ENCODE results near the gene PDYN.
A peak's percentile ranks its signal among the peaks of the same experiment; 100 is the strongest.

Gene PDYN

DNA sequence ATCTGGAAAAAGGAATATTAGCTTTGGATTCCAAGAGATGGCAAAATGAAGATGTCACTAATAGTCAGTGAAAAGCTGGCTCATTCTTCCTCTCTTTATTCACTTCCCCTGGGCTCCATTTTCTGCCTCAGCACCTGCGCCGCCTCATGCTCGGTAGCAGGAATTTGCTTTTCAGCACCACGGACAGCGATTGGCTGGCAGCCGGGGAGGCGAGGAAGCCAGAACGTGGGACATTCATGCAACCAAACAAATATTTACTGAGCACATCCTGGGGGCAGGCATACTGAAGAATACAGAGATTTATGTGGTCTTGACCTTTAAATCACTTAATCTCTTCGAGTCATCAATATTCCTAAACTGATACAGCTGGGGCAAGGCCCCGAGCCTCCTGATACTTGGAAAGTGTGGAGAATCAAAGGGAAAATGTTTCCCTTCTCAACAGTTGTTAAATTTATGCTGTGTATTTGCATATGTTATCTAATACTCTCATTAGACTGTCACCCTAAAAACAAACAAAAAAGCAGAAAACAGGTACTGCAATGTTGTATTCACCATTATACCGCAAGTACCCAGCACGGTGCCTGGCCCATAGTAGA is 12.1 kb upstream of the PDYN start:
- H3K4me2 ChIP-seq (ENCODE audit: low read length) = no peak overlapping the region
- H3K79me1 ChIP-seq (ENCODE audit: low read length) = no peaks in the 10 kb centered on the region
- H3K27ac ChIP-seq (ENCODE audit: low read depth, low read length) = no peak overlapping the region
- H3K9me3 ChIP-seq (ENCODE audit: insufficient read depth, low read depth, low read length) = no peaks in the 10 kb centered on the region
- H4K8ac ChIP-seq (ENCODE audit: low read depth, low read length) = no peak overlapping the region
- no peak overlapping the region for H4K91ac ChIP-seq (ENCODE audit: low read depth, low read length)
- no peak overlapping the region for H3K18ac ChIP-seq (ENCODE audit: low read length)
- no peaks in the 10 kb centered on the region for H3K79me2 ChIP-seq (ENCODE audit: control insufficient read depth, insufficient read depth, low read length, poor library complexity)
- DNase-seq = peak; percentile 59 to 88
- H2BK12ac ChIP-seq (ENCODE audit: low read length) = no peak overlapping the region
- H2BK5ac ChIP-seq (ENCODE audit: low read depth, low read length, poor library complexity) = no peak overlapping the region
- H3K23ac ChIP-seq (ENCODE audit: low read length) = no peak overlapping the region
- no peak overlapping the region for H3K4me3 ChIP-seq (ENCODE audit: low read depth, low read length)
- no peak overlapping the region for H4K12ac ChIP-seq (ENCODE audit: low read depth, low read length)
- no peak overlapping the region for H3K14ac ChIP-seq (ENCODE audit: low read length)
- no peak overlapping the region for H2BK120ac ChIP-seq (ENCODE audit: insufficient read depth, low read length, poor library complexity)
- no peaks in the 10 kb centered on the region for H3K27me3 ChIP-seq (ENCODE audit: insufficient read depth, low read length)
- H3K36me3 ChIP-seq (ENCODE audit: control insufficient read depth in 1 of 2, insufficient read depth in 2 of 2, low read length in 2 of 2) = no peaks in the 10 kb centered on the region
- H3K4ac ChIP-seq (ENCODE audit: low read depth, low read length) = no peak overlapping the region
- no CpG with 5 or more reads among the region's 12 CpGs for WGBS (ENCODE audit: extremely low coverage, insufficient coverage, insufficient read length)
- H2AK5ac ChIP-seq (ENCODE audit: low read length) = no peak overlapping the region
- no peak overlapping the region for H2AFZ ChIP-seq (ENCODE audit: insufficient read depth, low read length, poor library complexity)
- no peaks in the 10 kb centered on the region for H3K4me1 ChIP-seq (ENCODE audit: control insufficient read depth in 1 of 2, insufficient read depth in 2 of 2, low read length in 2 of 2)
- H3K9ac ChIP-seq (ENCODE audit: low read length) = no peak overlapping the region

- H2BK120ac ChIP-seq (ENCODE audit: insufficient read depth, low read length, poor library complexity) = no peak overlapping the region
- no peaks in the 10 kb centered on the region for H3K79me1 ChIP-seq (ENCODE audit: low read length)
- H3K9ac ChIP-seq (ENCODE audit: low read length) = no peak overlapping the region
- no peaks in the 10 kb centered on the region for H3K79me2 ChIP-seq (ENCODE audit: control insufficient read depth, insufficient read depth, low read length, poor library complexity)
- no peak overlapping the region for H3K18ac ChIP-seq (ENCODE audit: low read length)
- H3K14ac ChIP-seq (ENCODE audit: low read length) = no peak overlapping the region
- no peak overlapping the region for H2AFZ ChIP-seq (ENCODE audit: insufficient read depth, low read length, poor library complexity)
- DNase-seq = peak in 1 of 2 donors; percentile 14
- no peak overlapping the region for H4K12ac ChIP-seq (ENCODE audit: low read depth, low read length)
- WGBS (ENCODE audit: extremely low coverage, insufficient coverage, insufficient read length) = no CpG with 5 or more reads among the region's 1 CpG
- no peak overlapping the region for H2BK12ac ChIP-seq (ENCODE audit: low read length)
- no peak overlapping the region for H2AK5ac ChIP-seq (ENCODE audit: low read length)
- no peak overlapping the region for H3K4me3 ChIP-seq (ENCODE audit: low read depth, low read length)
- H3K36me3 ChIP-seq (ENCODE audit: control insufficient read depth in 1 of 2, insufficient read depth in 2 of 2, low read length in 2 of 2) = no peaks in the 10 kb centered on the region
- H3K4me1 ChIP-seq (ENCODE audit: control insufficient read depth in 1 of 2, insufficient read depth in 2 of 2, low read length in 2 of 2) = no peaks in the 10 kb centered on the region
- H4K8ac ChIP-seq (ENCODE audit: low read depth, low read length) = no peak overlapping the region
- H2BK5ac ChIP-seq (ENCODE audit: low read depth, low read length, poor library complexity) = no peak overlapping the region
- no peak overlapping the region for H3K27ac ChIP-seq (ENCODE audit: low read depth, low read length)
- no peaks in the 10 kb centered on the region for H3K9me3 ChIP-seq (ENCODE audit: insufficient read depth, low read depth, low read length)
- no peaks in the 10 kb centered on the region for H3K27me3 ChIP-seq (ENCODE audit: insufficient read depth, low read length)
- no peak overlapping the region for H4K91ac ChIP-seq (ENCODE audit: low read depth, low read length)
- H3K4ac ChIP-seq (ENCODE audit: low read depth, low read length) = no peak overlapping the region
- H3K4me2 ChIP-seq (ENCODE audit: low read length) = no peak overlapping the region
- H3K23ac ChIP-seq (ENCODE audit: low read length) = no peak overlapping the region
These were observed 11.5 kb upstream of the PDYN start for GRCh38 chr20:2005359-2005758.

- no peak overlapping the region for H2BK12ac ChIP-seq (ENCODE audit: low read length)
- H3K79me2 ChIP-seq (ENCODE audit: control insufficient read depth, insufficient read depth, low read length, poor library complexity) = no peaks in the 10 kb centered on the region
- H3K9ac ChIP-seq (ENCODE audit: low read length) = no peak overlapping the region
- H3K9me3 ChIP-seq (ENCODE audit: insufficient read depth, low read depth, low read length) = no peaks in the 10 kb centered on the region
- no peaks in the 10 kb centered on the region for H3K79me1 ChIP-seq (ENCODE audit: low read length)
- H4K8ac ChIP-seq (ENCODE audit: low read depth, low read length) = no peak overlapping the region
- no peak overlapping the region for H2BK120ac ChIP-seq (ENCODE audit: insufficient read depth, low read length, poor library complexity)
- DNase-seq = no peak
- H3K4ac ChIP-seq (ENCODE audit: low read depth, low read length) = no peak overlapping the region
- H3K18ac ChIP-seq (ENCODE audit: low read length) = no peak overlapping the region
- no peak overlapping the region for H4K91ac ChIP-seq (ENCODE audit: low read depth, low read length)
- no peaks in the 10 kb centered on the region for H3K27me3 ChIP-seq (ENCODE audit: insufficient read depth, low read length)
- H2AK5ac ChIP-seq (ENCODE audit: low read length) = no peak overlapping the region
- no peak overlapping the region for H2AFZ ChIP-seq (ENCODE audit: insufficient read depth, low read length, poor library complexity)
- H3K4me1 ChIP-seq (ENCODE audit: control insufficient read depth in 1 of 2, insufficient read depth in 2 of 2, low read length in 2 of 2) = no peaks in the 10 kb centered on the region
- no peak overlapping the region for H3K27ac ChIP-seq (ENCODE audit: low read depth, low read length)
- no peak overlapping the region for H3K23ac ChIP-seq (ENCODE audit: low read length)
- no peak overlapping the region for H3K14ac ChIP-seq (ENCODE audit: low read length)
- no peak overlapping the region for H3K4me2 ChIP-seq (ENCODE audit: low read length)
- no peak overlapping the region for H3K4me3 ChIP-seq (ENCODE audit: low read depth, low read length)
- H4K12ac ChIP-seq (ENCODE audit: low read depth, low read length) = no peak overlapping the region
- no peak overlapping the region for H2BK5ac ChIP-seq (ENCODE audit: low read depth, low read length, poor library complexity)
- no CpG with 5 or more reads among the region's 1 CpG for WGBS (ENCODE audit: extremely low coverage, insufficient coverage, insufficient read length)
- H3K36me3 ChIP-seq (ENCODE audit: control insufficient read depth in 1 of 2, insufficient read depth in 2 of 2, low read length in 2 of 2) = no peaks in the 10 kb centered on the region
These were observed 10.3 kb upstream of the PDYN start for GRCh38 chr20:2004171-2004570.

DNA sequence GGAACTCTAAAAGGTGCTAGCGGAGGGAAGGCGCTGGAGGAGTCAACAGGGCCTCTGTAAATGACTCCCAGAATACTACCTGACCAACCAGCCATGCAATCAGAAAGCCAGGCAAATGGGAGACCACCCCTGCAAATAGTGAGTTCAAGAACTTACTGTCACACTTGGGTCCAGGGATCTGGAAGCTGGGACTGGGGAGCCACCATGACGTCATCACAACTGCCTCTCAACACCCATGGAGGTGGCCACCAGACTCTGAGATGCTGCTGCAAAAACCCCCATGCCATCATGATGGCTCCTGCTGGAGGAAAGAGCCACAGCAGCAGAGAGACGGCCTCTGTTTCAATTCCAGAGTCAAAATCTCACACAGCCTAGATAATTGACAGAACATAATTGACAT is 8.5 kb upstream of the PDYN start:
- no CpG with 5 or more reads among the region's 4 CpGs for WGBS (ENCODE audit: extremely low coverage, insufficient coverage, insufficient read length)
- no peaks in the 10 kb centered on the region for H3K9me3 ChIP-seq (ENCODE audit: insufficient read depth, low read depth, low read length)
- no peak overlapping the region for H3K4me3 ChIP-seq (ENCODE audit: low read depth, low read length)

More for the DNA sequence above, 8.5 kb upstream of the PDYN start:
- no peak overlapping the region for H3K14ac ChIP-seq (ENCODE audit: low read length)
- no peak overlapping the region for H3K27ac ChIP-seq (ENCODE audit: low read depth, low read length)
- no peaks in the 10 kb centered on the region for H3K27me3 ChIP-seq (ENCODE audit: insufficient read depth, low read length)
- H3K4me1 ChIP-seq (ENCODE audit: control insufficient read depth in 1 of 2, insufficient read depth in 2 of 2, low read length in 2 of 2) = no peaks in the 10 kb centered on the region
- H3K79me2 ChIP-seq (ENCODE audit: control insufficient read depth, insufficient read depth, low read length, poor library complexity) = no peaks in the 10 kb centered on the region
- no peak overlapping the region for H2AFZ ChIP-seq (ENCODE audit: insufficient read depth, low read length, poor library complexity)
- no peak for DNase-seq
- no peak overlapping the region for H3K4ac ChIP-seq (ENCODE audit: low read depth, low read length)
- H3K9ac ChIP-seq (ENCODE audit: low read length) = no peak overlapping the region
- H4K8ac ChIP-seq (ENCODE audit: low read depth, low read length) = no peak overlapping the region
- H3K36me3 ChIP-seq (ENCODE audit: control insufficient read depth in 1 of 2, insufficient read depth in 2 of 2, low read length in 2 of 2) = no peaks in the 10 kb centered on the region
- no peak overlapping the region for H3K23ac ChIP-seq (ENCODE audit: low read length)
- no peak overlapping the region for H3K18ac ChIP-seq (ENCODE audit: low read length)
- H2AK5ac ChIP-seq (ENCODE audit: low read length) = no peak overlapping the region
- H2BK120ac ChIP-seq (ENCODE audit: insufficient read depth, low read length, poor library complexity) = no peak overlapping the region
- no peak overlapping the region for H4K91ac ChIP-seq (ENCODE audit: low read depth, low read length)
- H2BK5ac ChIP-seq (ENCODE audit: low read depth, low read length, poor library complexity) = no peak overlapping the region
- H3K79me1 ChIP-seq (ENCODE audit: low read length) = no peaks in the 10 kb centered on the region
- H4K12ac ChIP-seq (ENCODE audit: low read depth, low read length) = no peak overlapping the region
- no peak overlapping the region for H2BK12ac ChIP-seq (ENCODE audit: low read length)
- no peak overlapping the region for H3K4me2 ChIP-seq (ENCODE audit: low read length)

All from trophoblast cell (in vitro differentiated cells and primary cell).